HG02870 (cell line): Measurements from ENCODE around the gene APBB1.

ENCODE experiments used
- ATAC-seq: cut with Tn5 transposase; IDR thresholded peaks from one replicate; pipeline ENCODE4 v1.9.1; 2021; ENCODE audit warnings: mild to moderate bottlenecking, moderate library complexity; ENCODE audit not compliant: unreplicated experiment

APBB1 gene

GRCh38 chr11:6354651-6355485, 64.0 kb downstream of the APBB1 start:
- ATAC-seq, result no peak

- ATAC-seq, result peak; percentile 77
These were observed 65.4 kb downstream of the APBB1 start for GRCh38 chr11:6353367-6353987.

- ATAC-seq, result no peak
These were observed 67.0 kb downstream of the APBB1 start for GRCh38 chr11:6351782-6352382.

GRCh38 chr11:6350486-6350885, 68.4 kb downstream of the APBB1 start:
- no peak for ATAC-seq

DNA sequence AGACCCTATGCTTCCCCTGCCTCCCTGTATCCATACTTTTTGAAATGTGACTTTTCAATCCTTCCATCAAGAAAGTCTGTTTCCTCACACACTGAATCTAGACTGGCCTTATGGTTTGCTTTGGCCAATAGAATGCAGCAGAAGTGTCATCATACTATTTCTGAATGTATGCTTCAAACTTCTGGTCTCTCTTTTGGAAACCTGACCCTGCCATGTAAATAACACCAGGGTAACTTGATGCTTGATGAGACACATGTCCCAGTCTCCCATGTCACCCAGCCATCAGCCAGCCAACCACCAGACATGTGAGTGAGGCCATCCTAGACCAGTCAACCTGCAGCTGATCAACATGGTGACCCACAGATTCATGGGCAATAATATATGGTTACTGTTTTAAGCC, 68.9 kb downstream of the APBB1 start:
- ATAC-seq, result no peak

DNA sequence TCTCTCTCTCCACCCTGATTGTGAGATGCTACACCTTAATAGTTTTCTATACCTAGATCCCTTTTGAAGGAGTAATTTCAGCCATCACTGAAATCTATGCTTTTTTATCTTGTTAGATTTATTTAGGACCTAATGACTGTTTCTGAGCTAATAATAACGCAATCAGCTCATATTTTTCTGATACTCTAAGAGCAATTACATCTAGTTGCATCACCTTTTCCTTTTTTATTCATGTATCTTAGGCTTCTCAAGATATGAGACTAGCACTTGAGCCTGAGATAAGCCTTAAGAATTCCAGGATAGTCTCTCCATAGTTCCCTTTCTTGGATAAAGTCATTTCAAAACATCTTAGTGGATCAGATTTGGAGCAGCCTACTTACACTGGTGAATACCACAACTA, 73.5 kb downstream of the APBB1 start:
- no peak for ATAC-seq
